Ectodermal cell (in vitro differentiated cells): ENCODE results near the gene SETDB1. TPM values are rescaled to one million over a fixed set of nuclear protein-coding genes. Genes with fewer than 3 reads are reported as not detected.
"Not testable (repeated sequence)": the region's sequence is repeated elsewhere in the genome, so short reads cannot be mapped to it uniquely, and the experiment has no call there.

Experiments
- H3K27ac ChIP-seq: 2 replicates; pipeline ENCODE4 v1.7.0; 2013; ENCODE audit warnings: mild to moderate bottlenecking, low read depth, low read length; ENCODE audit not compliant: insufficient read depth, poor library complexity, severe bottlenecking
- H3K27me3 ChIP-seq: 2 replicates; pipeline ENCODE4 v1.7.0; 2013; ENCODE audit warnings: mild to moderate bottlenecking, low read length; ENCODE audit not compliant: insufficient read depth, control insufficient read depth, poor library complexity, severe bottlenecking
- H3K36me3 ChIP-seq: one replicate; pipeline ENCODE4 v1.7.0; 2013; ENCODE audit warnings: low read length; ENCODE audit not compliant: control insufficient read depth, insufficient read depth
- H3K4me1 ChIP-seq: one replicate; pipeline ENCODE4 v1.7.0; 2013; ENCODE audit warnings: low read length; ENCODE audit not compliant: control insufficient read depth, insufficient read depth
- H3K4me3 ChIP-seq: 2 replicates; pipeline ENCODE4 v1.7.0; 2013; ENCODE audit warnings: low read depth, low read length, control low read depth; ENCODE audit not compliant: insufficient read depth
- H3K9me3 ChIP-seq: 2 replicates; pipeline ENCODE4 v1.7.0; 2013; ENCODE audit warnings: mild to moderate bottlenecking, low read length, moderate library complexity; ENCODE audit not compliant: control insufficient read depth
- WGBS, 2 experiments: methylation state at CpG; one replicate each; pipeline ENCODE4 v1.1.7; 2013; ENCODE audit warnings: missing lambda C conversion rate in 2 of 2; 5-methylcytosine and 5-hydroxymethylcytosine counted together
- polyA plus RNA-seq, 4 experiments: library from polyadenylated mRNA; stranded (reverse); fragments of 50-300 nt; gene quantifications; one replicate each; pipeline ENCODE4 v1.2.3, GENCODE V29; 2013

The SETDB1 gene
- polyA plus RNA-seq (2013, experiment 1 of 4): 65.5 TPM
- 70.4 TPM for polyA plus RNA-seq (2013, experiment 2 of 4)
- polyA plus RNA-seq (2013, experiment 3 of 4): 48.8 TPM
- polyA plus RNA-seq (2013, experiment 4 of 4): 56.5 TPM

- H3K27ac ChIP-seq: peak within 1 kb of the TSS; percentile 87
- H3K9me3 ChIP-seq: no peaks in the 10 kb centered on the region
- H3K36me3 ChIP-seq: peaks cover 33% of the 10 kb centered on the region
- WGBS, 2 experiments: 0% methylated on average over 38 to 39 of the region's 39 CpGs
- peaks cover 2% of the 10 kb centered on the region for H3K4me1 ChIP-seq
- peak within 1 kb of the TSS; percentile 63 for H3K4me3 ChIP-seq
- no peaks in the 10 kb centered on the region for H3K27me3 ChIP-seq
Measured at GRCh38 chr1:150926097-150926741, at the start of gene SETDB1. Gene SETDB1, plus strand, starts transcription at chr1:150926363. Its CDS starts 1,352 bp downstream, at chr1:150927715.

DNA sequence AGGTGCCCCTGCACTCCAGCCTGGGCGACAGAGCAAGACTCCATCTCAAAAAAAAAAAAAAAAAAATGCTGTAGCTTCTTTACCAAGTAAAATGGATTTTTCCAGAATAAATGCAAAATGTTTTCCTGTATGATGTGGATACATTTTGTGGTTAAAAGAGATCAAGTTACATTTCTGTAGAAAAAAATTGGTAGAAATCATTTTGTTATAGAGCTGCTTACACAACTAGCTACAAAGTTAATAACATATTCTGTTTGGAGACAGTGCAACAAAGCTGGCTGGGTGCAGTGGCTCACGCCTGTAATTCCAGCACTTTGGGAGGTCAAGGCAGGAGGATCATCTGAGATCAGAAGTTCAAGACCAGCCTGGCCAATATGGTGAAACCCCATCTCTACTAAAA, 47.2 kb upstream of the SETDB1 start:
- not testable (repeated sequence) for H3K27ac ChIP-seq, H3K4me1 ChIP-seq, H3K27me3 ChIP-seq, H3K4me3 ChIP-seq, H3K36me3 ChIP-seq, H3K9me3 ChIP-seq
- WGBS, 2 experiments: 96% methylated on average over 2 of the region's 2 CpGs

GRCh38 chr1:150881331-150882070, 44.7 kb upstream of the SETDB1 start:
- no peaks in the 10 kb centered on the region for H3K4me1 ChIP-seq
- no peak overlapping the region for H3K4me3 ChIP-seq
- no peaks in the 10 kb centered on the region for H3K9me3 ChIP-seq
- no peaks in the 10 kb centered on the region for H3K36me3 ChIP-seq
- H3K27me3 ChIP-seq: no peaks in the 10 kb centered on the region
- no peak overlapping the region for H3K27ac ChIP-seq
- WGBS, 2 experiments: 98 to 100% methylated on average over 2 of the region's 2 CpGs

GRCh38 chr1:150883121-150883520, 43.0 kb upstream of the SETDB1 start:
- not testable (repeated sequence) for H3K36me3 ChIP-seq, H3K9me3 ChIP-seq, H3K4me1 ChIP-seq, H3K27ac ChIP-seq, H3K4me3 ChIP-seq, H3K27me3 ChIP-seq
- WGBS, 2 experiments: 90 to 96% methylated on average over 5 of the region's 5 CpGs

- Histone ChIP-seq H3K27me3 (no peaks in the 10 kb centered on the region), H3K36me3 (no peaks in the 10 kb centered on the region), H3K4me3 (no peak within 1 kb of the TSS), H3K27ac (no peak within 1 kb of the TSS), H3K4me1 (no peaks in the 10 kb centered on the region), H3K9me3 (no peaks in the 10 kb centered on the region)
- WGBS, 2 experiments: 62 to 78% methylated on average over 2 to 3 of the region's 3 CpGs
Measured at GRCh38 chr1:150887018-150887417, 39.1 kb upstream of the SETDB1 start, which contains the start of gene CTXND2. Gene CTXND2, plus strand, starts transcription at chr1:150887136. Its CDS starts 25,179 bp downstream, at chr1:150912315.

- Histone ChIP-seq H3K36me3 (no peaks in the 10 kb centered on the region), H3K9me3 (no peaks in the 10 kb centered on the region), H3K4me1 (no peaks in the 10 kb centered on the region), H3K27ac (no peak overlapping the region), H3K4me3 (no peak overlapping the region), H3K27me3 (no peaks in the 10 kb centered on the region)
- 87 to 89% methylated on average over 8 of the region's 8 CpGs for WGBS, 2 experiments
Measured at GRCh38 chr1:150888727-150889126, 37.4 kb upstream of the SETDB1 start.

- H3K4me1 ChIP-seq: no peaks in the 10 kb centered on the region
- H3K27me3 ChIP-seq: no peaks in the 10 kb centered on the region
- H3K36me3 ChIP-seq: no peaks in the 10 kb centered on the region
- H3K4me3 ChIP-seq: no peak overlapping the region
- no peaks in the 10 kb centered on the region for H3K9me3 ChIP-seq
- 80 to 90% methylated on average over 1 of the region's 1 CpG for WGBS, 2 experiments
- no peak overlapping the region for H3K27ac ChIP-seq
Measured at GRCh38 chr1:150890033-150890416, 36.1 kb upstream of the SETDB1 start.

DNA sequence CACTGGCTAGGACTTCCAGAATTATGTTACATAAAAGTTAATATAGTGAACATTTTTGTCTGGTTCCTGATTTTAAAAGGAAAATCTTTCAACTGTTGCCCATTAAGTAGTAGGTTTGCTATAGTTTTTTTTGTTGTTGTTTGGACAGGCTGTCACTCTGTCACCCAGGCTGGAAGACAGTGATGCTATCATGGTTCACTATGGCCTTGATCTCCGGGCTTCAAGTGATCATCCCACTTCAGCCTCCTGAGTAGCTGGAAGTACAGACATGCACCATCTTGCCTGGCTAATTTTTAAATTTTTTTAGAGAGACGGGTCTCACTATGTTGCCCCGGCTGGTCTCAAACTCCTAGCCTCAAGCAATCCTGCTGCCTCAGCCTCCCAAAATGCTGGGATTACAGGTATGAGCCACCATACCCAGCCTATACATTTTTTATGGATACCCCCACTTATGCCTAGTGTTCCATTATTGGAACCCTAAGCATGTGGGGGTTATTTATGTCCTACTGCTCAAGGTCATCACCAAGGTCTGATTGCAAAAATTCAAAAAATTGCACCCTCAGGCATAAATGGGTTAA, 32.7 kb upstream of the SETDB1 start:
- Histone ChIP-seq H3K4me3 (no peak overlapping the region), H3K27me3 (no peaks in the 10 kb centered on the region), H3K27ac (no peak overlapping the region), H3K9me3 (no peaks in the 10 kb centered on the region), H3K36me3 (no peaks in the 10 kb centered on the region), H3K4me1 (no peaks in the 10 kb centered on the region)
- 92 to 93% methylated on average over 3 of the region's 3 CpGs for WGBS, 2 experiments

DNA sequence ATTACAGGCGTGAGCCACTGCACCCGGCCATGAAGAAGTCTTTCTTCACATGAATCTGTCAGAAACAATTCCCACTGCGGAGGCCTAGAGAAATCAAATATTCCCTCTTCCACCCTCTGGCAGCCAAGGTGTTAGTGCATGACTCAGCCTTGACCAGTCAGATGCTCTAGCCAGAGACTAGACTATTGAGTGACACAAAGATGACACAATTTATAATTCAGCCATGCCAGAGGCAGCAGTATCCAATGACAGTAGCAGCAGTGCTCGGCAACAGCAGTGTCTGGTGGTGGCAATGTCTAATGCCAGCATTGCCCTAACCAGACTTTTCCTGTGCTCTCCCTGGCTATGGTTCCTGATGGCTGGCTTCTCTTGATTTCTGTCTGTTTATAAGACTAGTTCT, 30.5 kb upstream of the SETDB1 start:
- Histone ChIP-seq H3K4me1 (no peaks in the 10 kb centered on the region), H3K9me3 (no peaks in the 10 kb centered on the region), H3K27me3 (no peaks in the 10 kb centered on the region), H3K36me3 (no peaks in the 10 kb centered on the region), H3K27ac (no peak overlapping the region), H3K4me3 (no peak overlapping the region)
- 91 to 95% methylated on average over 4 of the region's 4 CpGs for WGBS, 2 experiments

DNA sequence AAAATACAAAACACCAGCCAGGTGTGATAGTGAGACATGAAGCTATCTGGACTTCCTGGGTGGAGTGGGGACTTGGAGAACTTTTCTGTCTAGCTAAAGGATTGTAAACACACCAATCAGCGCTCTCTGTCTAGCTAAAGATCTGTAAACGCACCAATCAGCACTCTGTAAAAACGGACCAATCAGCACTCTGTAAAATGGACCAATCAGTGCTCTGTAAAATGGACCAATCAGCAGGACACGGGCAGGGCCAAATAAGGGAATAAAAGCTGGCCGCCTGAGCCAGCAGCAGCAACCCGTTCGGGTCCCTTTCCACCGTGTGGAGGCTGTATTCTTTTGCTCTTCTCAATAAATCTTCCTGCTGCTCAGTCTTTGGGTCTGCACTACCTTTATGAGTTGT, 26.4 kb upstream of the SETDB1 start:
- not testable (repeated sequence) for H3K9me3 ChIP-seq, H3K4me1 ChIP-seq, H3K36me3 ChIP-seq, H3K27me3 ChIP-seq, H3K27ac ChIP-seq, H3K4me3 ChIP-seq
- 91 to 92% methylated on average over 8 of the region's 8 CpGs for WGBS, 2 experiments
